Breast epithelium (tissue), 3 donors: Measurements from ENCODE around the gene CPA4.

Experiments
- POLR2AphosphoS5 ChIP-seq, 3 donors: sonication (generic); formaldehyde crosslinking; IDR thresholded peaks; one replicate each; pipeline ENCODE4 v1.6.1; 2017; ENCODE audit warnings: antibody characterized with exemption in 3 of 3
- TF ChIP-seq, protein P1 (sequence below), 3 donors: fragments of 450-650 bp; IDR thresholded peaks; one replicate each; pipeline ENCODE4 v1.5.1; 2016 to 2017; ENCODE audit warnings: antibody characterized with exemption in 3 of 3, mild to moderate bottlenecking in 3 of 3, moderate library complexity in 3 of 3

DNA sequence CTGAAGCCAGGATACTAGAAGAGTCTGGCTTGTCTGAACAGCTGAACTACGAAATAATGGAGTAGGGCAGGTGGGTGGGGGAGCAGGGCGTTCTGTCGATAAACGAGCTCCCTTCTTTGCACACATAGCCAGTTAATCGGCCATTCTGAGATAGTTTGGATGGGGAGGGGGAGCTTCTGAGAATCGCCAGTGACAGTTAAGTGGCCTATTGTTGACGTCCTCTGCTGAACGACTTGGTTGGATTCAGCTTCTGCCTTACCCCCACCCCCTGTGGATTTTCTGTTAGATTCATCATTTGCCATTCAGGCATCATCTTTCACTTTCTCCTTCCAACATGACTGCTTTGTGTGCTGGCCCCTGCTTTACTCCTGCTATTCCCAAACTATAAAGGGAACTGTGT, 52.2 kb downstream of the CPA4 start:
- TF ChIP-seq, protein P1, sequence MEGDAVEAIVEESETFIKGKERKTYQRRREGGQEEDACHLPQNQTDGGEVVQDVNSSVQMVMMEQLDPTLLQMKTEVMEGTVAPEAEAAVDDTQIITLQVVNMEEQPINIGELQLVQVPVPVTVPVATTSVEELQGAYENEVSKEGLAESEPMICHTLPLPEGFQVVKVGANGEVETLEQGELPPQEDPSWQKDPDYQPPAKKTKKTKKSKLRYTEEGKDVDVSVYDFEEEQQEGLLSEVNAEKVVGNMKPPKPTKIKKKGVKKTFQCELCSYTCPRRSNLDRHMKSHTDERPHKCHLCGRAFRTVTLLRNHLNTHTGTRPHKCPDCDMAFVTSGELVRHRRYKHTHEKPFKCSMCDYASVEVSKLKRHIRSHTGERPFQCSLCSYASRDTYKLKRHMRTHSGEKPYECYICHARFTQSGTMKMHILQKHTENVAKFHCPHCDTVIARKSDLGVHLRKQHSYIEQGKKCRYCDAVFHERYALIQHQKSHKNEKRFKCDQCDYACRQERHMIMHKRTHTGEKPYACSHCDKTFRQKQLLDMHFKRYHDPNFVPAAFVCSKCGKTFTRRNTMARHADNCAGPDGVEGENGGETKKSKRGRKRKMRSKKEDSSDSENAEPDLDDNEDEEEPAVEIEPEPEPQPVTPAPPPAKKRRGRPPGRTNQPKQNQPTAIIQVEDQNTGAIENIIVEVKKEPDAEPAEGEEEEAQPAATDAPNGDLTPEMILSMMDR (IDR thresholded peaks at IDR 0.05): no peak
- no peak for TF ChIP-seq POLR2AphosphoS5 (IDR thresholded peaks at IDR 0.05)
